Measurements from ENCODE around the gene DNAJC9. TPM values are rescaled to one million over a fixed set of nuclear protein-coding genes. Genes with fewer than 3 reads are reported as not detected.
A peak's percentile ranks its signal among the peaks of the same experiment; 100 is the strongest.

DNAJC9 gene, protein sequence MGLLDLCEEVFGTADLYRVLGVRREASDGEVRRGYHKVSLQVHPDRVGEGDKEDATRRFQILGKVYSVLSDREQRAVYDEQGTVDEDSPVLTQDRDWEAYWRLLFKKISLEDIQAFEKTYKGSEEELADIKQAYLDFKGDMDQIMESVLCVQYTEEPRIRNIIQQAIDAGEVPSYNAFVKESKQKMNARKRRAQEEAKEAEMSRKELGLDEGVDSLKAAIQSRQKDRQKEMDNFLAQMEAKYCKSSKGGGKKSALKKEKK
- 37.5 TPM for total RNA-seq (ENCODE audit: unreplicated experiment)
- long read RNA-seq, transcript DNAJC9-201 (5 exons, 3,032 nt): major isoform, 61 of 76 reads
- long read RNA-seq, partial matches to known transcripts: 9 of 76 reads
- long read RNA-seq, other reads (novel, unspliced or antisense): 6 of 76 reads

DNA sequence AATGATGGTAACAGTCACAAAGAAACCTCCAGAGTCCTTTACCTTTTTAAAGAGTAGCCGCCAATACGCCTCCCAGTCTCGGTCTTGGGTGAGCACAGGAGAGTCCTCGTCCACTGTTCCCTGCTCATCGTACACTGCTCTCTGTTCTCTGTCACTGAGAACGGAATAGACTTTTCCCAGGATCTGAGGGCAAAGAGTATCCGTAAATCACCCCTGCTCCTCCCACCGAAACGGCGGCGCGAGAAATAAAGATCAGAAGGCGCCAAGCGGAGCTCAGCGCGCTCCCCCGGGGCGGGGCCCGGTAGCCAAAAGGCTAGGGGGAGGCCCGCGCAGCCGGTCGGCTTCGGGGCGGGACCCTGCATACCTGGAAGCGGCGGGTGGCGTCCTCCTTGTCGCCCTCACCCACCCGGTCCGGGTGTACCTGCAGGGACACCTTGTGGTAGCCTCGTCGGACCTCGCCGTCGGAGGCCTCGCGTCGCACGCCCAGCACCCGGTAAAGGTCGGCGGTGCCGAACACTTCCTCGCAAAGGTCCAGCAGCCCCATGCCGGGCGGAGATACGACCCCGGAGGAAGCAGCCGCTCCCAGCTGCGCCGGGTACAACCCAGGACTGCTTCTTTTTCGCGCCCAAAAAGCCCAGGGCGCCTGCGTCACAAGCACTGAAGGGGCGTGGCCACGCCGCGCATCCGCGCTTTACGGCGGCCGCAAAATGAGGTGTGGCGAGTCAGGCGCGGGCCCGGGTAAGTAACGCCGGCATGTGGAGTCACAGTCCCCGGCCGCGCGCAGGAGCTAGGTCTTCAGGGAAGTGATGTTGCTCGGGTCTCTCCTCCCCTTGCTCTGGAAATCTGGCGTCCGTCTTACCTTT lies at the start of gene DNAJC9:
DNAJC9 (minus strand) TSS at position 610 of the 863 bp plus-strand sequence; CDS start at position 544, 66 bp downstream.
- H3K27me3 Mint-ChIP-seq (ENCODE audit: unreplicated experiment): peaks cover 2% of the 10 kb centered on the region
- TF ChIP-seq, protein P1, sequence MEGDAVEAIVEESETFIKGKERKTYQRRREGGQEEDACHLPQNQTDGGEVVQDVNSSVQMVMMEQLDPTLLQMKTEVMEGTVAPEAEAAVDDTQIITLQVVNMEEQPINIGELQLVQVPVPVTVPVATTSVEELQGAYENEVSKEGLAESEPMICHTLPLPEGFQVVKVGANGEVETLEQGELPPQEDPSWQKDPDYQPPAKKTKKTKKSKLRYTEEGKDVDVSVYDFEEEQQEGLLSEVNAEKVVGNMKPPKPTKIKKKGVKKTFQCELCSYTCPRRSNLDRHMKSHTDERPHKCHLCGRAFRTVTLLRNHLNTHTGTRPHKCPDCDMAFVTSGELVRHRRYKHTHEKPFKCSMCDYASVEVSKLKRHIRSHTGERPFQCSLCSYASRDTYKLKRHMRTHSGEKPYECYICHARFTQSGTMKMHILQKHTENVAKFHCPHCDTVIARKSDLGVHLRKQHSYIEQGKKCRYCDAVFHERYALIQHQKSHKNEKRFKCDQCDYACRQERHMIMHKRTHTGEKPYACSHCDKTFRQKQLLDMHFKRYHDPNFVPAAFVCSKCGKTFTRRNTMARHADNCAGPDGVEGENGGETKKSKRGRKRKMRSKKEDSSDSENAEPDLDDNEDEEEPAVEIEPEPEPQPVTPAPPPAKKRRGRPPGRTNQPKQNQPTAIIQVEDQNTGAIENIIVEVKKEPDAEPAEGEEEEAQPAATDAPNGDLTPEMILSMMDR (IDR thresholded peaks at IDR 0.05; ENCODE audit: partially characterized antibody, unreplicated experiment): no peak
- peak within 1 kb of the TSS; percentile 90 for H3K27ac Mint-ChIP-seq (ENCODE audit: unreplicated experiment)
- peaks cover 8% of the 10 kb centered on the region for H3K9me3 Mint-ChIP-seq (ENCODE audit: unreplicated experiment)
- peaks cover 18% of the 10 kb centered on the region for H3K4me1 Mint-ChIP-seq (ENCODE audit: low read depth, unreplicated experiment)
- H3K36me3 Mint-ChIP-seq (ENCODE audit: unreplicated experiment): no peaks in the 10 kb centered on the region
- peak within 1 kb of the TSS; percentile 99 for H3K4me3 Mint-ChIP-seq (ENCODE audit: unreplicated experiment)
- peak; percentile 98 for DNase-seq

DNA sequence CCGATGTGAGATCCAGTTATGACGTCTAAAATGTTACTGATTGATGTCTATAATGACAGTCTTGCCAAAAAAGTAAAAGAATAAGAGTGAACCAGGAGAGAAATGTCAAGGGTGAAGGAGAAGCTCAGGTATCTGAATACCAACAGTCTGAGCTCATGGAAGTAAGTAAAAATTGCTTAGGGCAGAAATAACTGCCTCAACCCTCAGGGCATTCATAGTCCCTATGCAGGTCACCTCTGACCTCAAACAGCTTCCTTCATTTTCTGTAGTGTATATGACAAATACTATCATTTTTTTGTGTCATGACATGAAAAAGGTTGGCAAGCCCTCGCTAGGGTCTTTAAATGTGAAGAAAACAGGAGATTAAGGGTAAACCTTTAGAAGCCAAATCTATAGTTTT lies 46.4 kb upstream of the DNAJC9 start:
- TF ChIP-seq, protein P1 (IDR thresholded peaks at IDR 0.05; ENCODE audit: partially characterized antibody, unreplicated experiment): no peak
- H3K36me3 Mint-ChIP-seq (ENCODE audit: unreplicated experiment): peaks cover 5% of the 10 kb centered on the region
- no peaks in the 10 kb centered on the region for H3K27me3 Mint-ChIP-seq (ENCODE audit: unreplicated experiment)
- H3K4me3 Mint-ChIP-seq (ENCODE audit: unreplicated experiment): no peak overlapping the region
- H3K27ac Mint-ChIP-seq (ENCODE audit: unreplicated experiment): no peak overlapping the region
- H3K4me1 Mint-ChIP-seq (ENCODE audit: low read depth, unreplicated experiment): no peaks in the 10 kb centered on the region
- DNase-seq: no peak
- H3K9me3 Mint-ChIP-seq (ENCODE audit: unreplicated experiment): no peaks in the 10 kb centered on the region

- Mint-ChIP-seq H3K36me3 (ENCODE audit: unreplicated experiment) (peaks cover 5% of the 10 kb centered on the region), H3K27ac (ENCODE audit: unreplicated experiment) (no peak overlapping the region), H3K4me3 (ENCODE audit: unreplicated experiment) (no peak overlapping the region), H3K4me1 (ENCODE audit: low read depth, unreplicated experiment) (no peaks in the 10 kb centered on the region), H3K27me3 (ENCODE audit: unreplicated experiment) (peaks cover 2% of the 10 kb centered on the region), H3K9me3 (ENCODE audit: unreplicated experiment) (no peaks in the 10 kb centered on the region)
- TF ChIP-seq, protein P1 (IDR thresholded peaks at IDR 0.05; ENCODE audit: partially characterized antibody, unreplicated experiment): no peak
- DNase-seq: no peak
These were observed 42.9 kb upstream of the DNAJC9 start for GRCh38 chr10:73289958-73290357.

DNA sequence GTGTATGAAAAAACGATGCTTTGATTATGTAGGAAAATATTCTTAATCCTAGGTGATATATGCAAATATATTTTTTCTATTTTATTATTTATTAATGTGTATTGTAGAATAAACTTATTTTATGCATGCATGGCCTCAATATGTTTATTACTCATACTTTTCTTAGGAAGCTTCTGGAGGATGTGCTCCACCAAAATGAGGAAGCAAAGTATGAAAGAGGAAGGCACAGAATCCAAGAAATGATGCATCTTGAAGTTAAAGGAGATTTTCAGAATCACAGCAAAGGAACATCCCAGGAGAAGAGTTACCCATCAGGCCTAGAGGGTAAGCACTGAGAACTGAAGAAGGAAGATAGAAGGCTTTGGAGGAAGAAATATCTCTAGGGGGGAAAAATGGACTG lies 40.4 kb upstream of the DNAJC9 start:
- DNase-seq: no peak
- H3K4me3 Mint-ChIP-seq (ENCODE audit: unreplicated experiment): no peak overlapping the region
- TF ChIP-seq, protein P1 (IDR thresholded peaks at IDR 0.05; ENCODE audit: partially characterized antibody, unreplicated experiment): no peak
- no peak overlapping the region for H3K27ac Mint-ChIP-seq (ENCODE audit: unreplicated experiment)
- peaks cover 2% of the 10 kb centered on the region for H3K27me3 Mint-ChIP-seq (ENCODE audit: unreplicated experiment)
- H3K9me3 Mint-ChIP-seq (ENCODE audit: unreplicated experiment): no peaks in the 10 kb centered on the region
- no peaks in the 10 kb centered on the region for H3K4me1 Mint-ChIP-seq (ENCODE audit: low read depth, unreplicated experiment)
- peaks cover 5% of the 10 kb centered on the region for H3K36me3 Mint-ChIP-seq (ENCODE audit: unreplicated experiment)

Measured in glutamatergic neuron (in vitro differentiated cells).